ENCODE results near the gene UPP1.
A peak's percentile ranks its signal among the peaks of the same experiment; 100 is the strongest.
"Not testable (repeated sequence)": the region's sequence is repeated elsewhere in the genome, so short reads cannot be mapped to it uniquely, and the experiment has no call there.

Gene UPP1

GRCh38 chr7:48089046-48090003 lies at the start of gene UPP1:
TSS of gene UPP1 (plus strand) at chr7:48089265. CDS start at chr7:48094784, 5,519 bp downstream.
- DNase-seq = peak; percentile 94

- no peak for DNase-seq
These were observed 48.0 kb upstream of the UPP1 start for GRCh38 chr7:48040944-48041652.

GRCh38 chr7:48041653-48041970 lies 47.5 kb upstream of the UPP1 start:
- DNase-seq = no peak

GRCh38 chr7:48042216-48042615 lies 46.8 kb upstream of the UPP1 start:
- DNase-seq = no peak

GRCh38 chr7:48042636-48043035 lies 46.4 kb upstream of the UPP1 start:
- DNase-seq = no peak

- no peak for DNase-seq
These were observed 43.8 kb upstream of the UPP1 start for GRCh38 chr7:48045195-48045765.

- DNase-seq = peak; percentile 38
These were observed 42.6 kb upstream of the UPP1 start for GRCh38 chr7:48046458-48046857.

- DNase-seq = no peak
These were observed 41.0 kb upstream of the UPP1 start for GRCh38 chr7:48048113-48048512.

GRCh38 chr7:48049850-48050249 lies 39.2 kb upstream of the UPP1 start:
- peak; percentile 35 for DNase-seq

GRCh38 chr7:48052748-48053147 lies 36.3 kb upstream of the UPP1 start:
- DNase-seq = no peak

GRCh38 chr7:48053736-48054135 lies 35.3 kb upstream of the UPP1 start:
- DNase-seq = no peak

- DNase-seq = no peak
These were observed 30.1 kb upstream of the UPP1 start for GRCh38 chr7:48058990-48059389.

GRCh38 chr7:48059706-48060105 lies 29.4 kb upstream of the UPP1 start:
- DNase-seq = no peak

- no peak for DNase-seq
These were observed 25.1 kb upstream of the UPP1 start for GRCh38 chr7:48063985-48064384.

- no peak for DNase-seq
These were observed 21.6 kb upstream of the UPP1 start for GRCh38 chr7:48067475-48067874.

GRCh38 chr7:48074204-48074654 lies 14.8 kb upstream of the UPP1 start:
- no peak for DNase-seq

GRCh38 chr7:48077423-48077822 lies 11.6 kb upstream of the UPP1 start:
- no peak for DNase-seq

GRCh38 chr7:48078470-48078869 lies 10.6 kb upstream of the UPP1 start:
- DNase-seq = no peak

GRCh38 chr7:48082378-48082777 lies 6.7 kb upstream of the UPP1 start:
- DNase-seq = not testable (repeated sequence)

- no peak for DNase-seq
These were observed 5.8 kb upstream of the UPP1 start for GRCh38 chr7:48083114-48083830.

GRCh38 chr7:48084727-48085432 lies 4.2 kb upstream of the UPP1 start:
- DNase-seq = peak; percentile 84

- DNase-seq = no peak
These were observed 3.7 kb upstream of the UPP1 start for GRCh38 chr7:48085433-48085791.

GRCh38 chr7:48085942-48086341 lies 3.1 kb upstream of the UPP1 start:
- no peak for DNase-seq
